ENCODE data around the gene NRXN3. TPM values are rescaled to one million over a fixed set of nuclear protein-coding genes. Genes with fewer than 3 reads are reported as not detected.

The NRXN3 gene
- total and polyA plus RNA-seq, 2 experiments from 2014 or later: 0.08 to 0.11 TPM

- Histone ChIP-seq H3K9me2 (ENCODE audit: insufficient read depth) (no peaks in the 10 kb centered on the region), H3K79me2 (ENCODE audit: insufficient read depth) (no peaks in the 10 kb centered on the region), H4K20me1 (ENCODE audit: insufficient read depth) (no peaks in the 10 kb centered on the region), H2AFZ (no peak overlapping the region), H3K4me3 (no peak overlapping the region), H3K9me3 (ENCODE audit: low read depth) (no peaks in the 10 kb centered on the region), H3K4me1 (ENCODE audit: insufficient read depth) (no peaks in the 10 kb centered on the region), H3K9ac (no peak overlapping the region), H3F3A (ENCODE audit: insufficient read depth) (no peaks in the 10 kb centered on the region), H3K36me3 (ENCODE audit: low read depth) (no peaks in the 10 kb centered on the region), H3K27ac (no peak overlapping the region), H3K4me2 (ENCODE audit: unreplicated experiment) (no peak overlapping the region), H3K27me3 (replicated peaks; ENCODE audit: insufficient read depth) (no peaks in the 10 kb centered on the region)
- no peak for TF ChIP-seq EZH2 (IDR thresholded peaks at IDR 0.05; ENCODE audit: insufficient read depth, poor library complexity, severe bottlenecking)
- no peak for TF ChIP-seq EZH2phosphoT487 (IDR thresholded peaks at IDR 0.05; ENCODE audit: insufficient read depth, low read depth)
- in situ Hi-C loops (cut with MboI): no loop called here
- no peak for DNase-seq
Observed at GRCh38 chr14:79162833-79163232, 992.7 kb downstream of the NRXN3 start.

- H3K4me1 ChIP-seq (ENCODE audit: insufficient read depth): no peaks in the 10 kb centered on the region
- H4K20me1 ChIP-seq (ENCODE audit: insufficient read depth): no peaks in the 10 kb centered on the region
- WGBS, 2 experiments (ENCODE audit: low coverage in 1 of 2, low lambda C conversion rate in 2 of 2, missing lambda C conversion rate in 2 of 2): 7 to 9% methylated on average over 4 of the region's 4 CpGs
- H3K36me3 ChIP-seq (ENCODE audit: low read depth): no peaks in the 10 kb centered on the region
- H3K9me2 ChIP-seq (ENCODE audit: insufficient read depth): no peaks in the 10 kb centered on the region
- H2AFZ ChIP-seq: no peak overlapping the region
- no peak overlapping the region for H3K27ac ChIP-seq
- no peak for TF ChIP-seq EZH2phosphoT487 (IDR thresholded peaks at IDR 0.05; ENCODE audit: insufficient read depth, low read depth)
- TF ChIP-seq EZH2 (IDR thresholded peaks at IDR 0.05; ENCODE audit: insufficient read depth, poor library complexity, severe bottlenecking): no peak
- in situ Hi-C loops (cut with MboI): no loop called here
- H3K4me2 ChIP-seq (ENCODE audit: unreplicated experiment): no peak overlapping the region
- H3K27me3 ChIP-seq (replicated peaks; ENCODE audit: insufficient read depth): no peaks in the 10 kb centered on the region
- no peaks in the 10 kb centered on the region for H3K9me3 ChIP-seq (ENCODE audit: low read depth)
- H3K4me3 ChIP-seq: no peak overlapping the region
- no peak overlapping the region for H3K9ac ChIP-seq
- no peaks in the 10 kb centered on the region for H3F3A ChIP-seq (ENCODE audit: insufficient read depth)
- DNase-seq: no peak
- no peaks in the 10 kb centered on the region for H3K79me2 ChIP-seq (ENCODE audit: insufficient read depth)
Observed at GRCh38 chr14:79165471-79166090, 995.4 kb downstream of the NRXN3 start.

GRCh38 chr14:79166171-79166570, 996.0 kb downstream of the NRXN3 start:
- Histone ChIP-seq H3K9me3 (ENCODE audit: low read depth) (no peaks in the 10 kb centered on the region), H3F3A (ENCODE audit: insufficient read depth) (no peaks in the 10 kb centered on the region), H3K9ac (no peak overlapping the region), H3K36me3 (ENCODE audit: low read depth) (no peaks in the 10 kb centered on the region), H3K27me3 (replicated peaks; ENCODE audit: insufficient read depth) (no peaks in the 10 kb centered on the region), H3K4me3 (no peak overlapping the region), H3K9me2 (ENCODE audit: insufficient read depth) (no peaks in the 10 kb centered on the region), H3K79me2 (ENCODE audit: insufficient read depth) (no peaks in the 10 kb centered on the region), H4K20me1 (ENCODE audit: insufficient read depth) (no peaks in the 10 kb centered on the region), H3K4me2 (ENCODE audit: unreplicated experiment) (no peak overlapping the region), H2AFZ (no peak overlapping the region), H3K27ac (no peak overlapping the region), H3K4me1 (ENCODE audit: insufficient read depth) (no peaks in the 10 kb centered on the region)
- 4 to 6% methylated on average over 2 of the region's 2 CpGs for WGBS, 2 experiments (ENCODE audit: low coverage in 1 of 2, low lambda C conversion rate in 2 of 2, missing lambda C conversion rate in 2 of 2)
- no peak for TF ChIP-seq EZH2 (IDR thresholded peaks at IDR 0.05; ENCODE audit: insufficient read depth, poor library complexity, severe bottlenecking)
- TF ChIP-seq EZH2phosphoT487 (IDR thresholded peaks at IDR 0.05; ENCODE audit: insufficient read depth, low read depth): no peak
- in situ Hi-C loops (cut with MboI): no loop called here
- DNase-seq: no peak

GRCh38 chr14:79167957-79168356, 997.8 kb downstream of the NRXN3 start:
- no peaks in the 10 kb centered on the region for H3K36me3 ChIP-seq (ENCODE audit: low read depth)
- no peak overlapping the region for H3K4me3 ChIP-seq
- in situ Hi-C loops (cut with MboI): no loop called here
- no peak overlapping the region for H2AFZ ChIP-seq
- H3K27ac ChIP-seq: no peak overlapping the region
- no peak for TF ChIP-seq EZH2 (IDR thresholded peaks at IDR 0.05; ENCODE audit: insufficient read depth, poor library complexity, severe bottlenecking)
- TF ChIP-seq EZH2phosphoT487 (IDR thresholded peaks at IDR 0.05; ENCODE audit: insufficient read depth, low read depth): no peak
- H3K79me2 ChIP-seq (ENCODE audit: insufficient read depth): no peaks in the 10 kb centered on the region
- 3 to 19% methylated on average over 1 of the region's 1 CpG for WGBS, 2 experiments (ENCODE audit: low coverage in 1 of 2, low lambda C conversion rate in 2 of 2, missing lambda C conversion rate in 2 of 2)
- no peaks in the 10 kb centered on the region for H3F3A ChIP-seq (ENCODE audit: insufficient read depth)
- H3K9ac ChIP-seq: no peak overlapping the region
- no peaks in the 10 kb centered on the region for H3K4me1 ChIP-seq (ENCODE audit: insufficient read depth)
- no peak for DNase-seq
- no peak overlapping the region for H3K4me2 ChIP-seq (ENCODE audit: unreplicated experiment)
- H4K20me1 ChIP-seq (ENCODE audit: insufficient read depth): no peaks in the 10 kb centered on the region
- H3K9me2 ChIP-seq (ENCODE audit: insufficient read depth): no peaks in the 10 kb centered on the region
- no peaks in the 10 kb centered on the region for H3K9me3 ChIP-seq (ENCODE audit: low read depth)
- H3K27me3 ChIP-seq (replicated peaks; ENCODE audit: insufficient read depth): no peaks in the 10 kb centered on the region

GRCh38 chr14:79175671-79176070, 1005.5 kb downstream of the NRXN3 start:
- Histone ChIP-seq H3K27me3 (replicated peaks; ENCODE audit: insufficient read depth) (no peaks in the 10 kb centered on the region), H3K79me2 (ENCODE audit: insufficient read depth) (no peaks in the 10 kb centered on the region), H3K36me3 (ENCODE audit: low read depth) (no peaks in the 10 kb centered on the region), H3K27ac (no peak overlapping the region), H3K9ac (no peak overlapping the region), H2AFZ (no peak overlapping the region), H3K4me2 (ENCODE audit: unreplicated experiment) (no peak overlapping the region), H3K4me1 (ENCODE audit: insufficient read depth) (no peaks in the 10 kb centered on the region), H3K9me2 (ENCODE audit: insufficient read depth) (no peaks in the 10 kb centered on the region), H3F3A (ENCODE audit: insufficient read depth) (no peaks in the 10 kb centered on the region), H3K4me3 (no peak overlapping the region), H3K9me3 (ENCODE audit: low read depth) (no peaks in the 10 kb centered on the region), H4K20me1 (ENCODE audit: insufficient read depth) (no peaks in the 10 kb centered on the region)
- no peak for TF ChIP-seq EZH2phosphoT487 (IDR thresholded peaks at IDR 0.05; ENCODE audit: insufficient read depth, low read depth)
- no peak for TF ChIP-seq EZH2 (IDR thresholded peaks at IDR 0.05; ENCODE audit: insufficient read depth, poor library complexity, severe bottlenecking)
- in situ Hi-C loops (cut with MboI): no loop called here
- WGBS, 2 experiments (ENCODE audit: low coverage in 1 of 2, low lambda C conversion rate in 2 of 2, missing lambda C conversion rate in 2 of 2): 2 to 6% methylated on average over 5 of the region's 5 CpGs
- DNase-seq: no peak
